Left ventricle myocardium inferior (tissue), 1 donor: ENCODE measurements around the gene ADAMTSL3. TPM values are rescaled to one million over a fixed set of nuclear protein-coding genes. Genes with fewer than 3 reads are reported as not detected.

Source experiments
- DNase-seq: peaks from one replicate; pipeline ENCODE4 v3.0.0-alpha.2; 2020
- H3K27ac ChIP-seq: fragments of 200-600 bp; replicated peaks from 2 replicates; pipeline ENCODE4 v1.8.0; 2021
- H3K27me3 ChIP-seq: fragments of 200-600 bp; 2 replicates; pipeline ENCODE4 v1.8.0; 2021; ENCODE audit warnings: low read depth
- H3K36me3 ChIP-seq: fragments of 200-600 bp; 2 replicates; pipeline ENCODE4 v1.8.0; 2021
- H3K4me1 ChIP-seq: fragments of 200-600 bp; 2 replicates; pipeline ENCODE4 v1.8.0; 2021
- H3K4me3 ChIP-seq: fragments of 200-600 bp; 2 replicates; pipeline ENCODE4 v1.8.0; 2021; ENCODE audit warnings: mild to moderate bottlenecking, moderate library complexity
- H3K9me3 ChIP-seq: fragments of 200-600 bp; replicated peaks from 2 replicates; pipeline ENCODE4 v1.8.0; 2021
- CTCF ChIP-seq: fragments of 200-600 bp; IDR thresholded peaks from 2 replicates; pipeline ENCODE4 v1.8.0; 2021; ENCODE audit warnings: antibody characterized with exemption, mild to moderate bottlenecking, borderline replicate concordance
- intact Hi-C: fragments of 100-400 bp; cut with micrococcal nuclease; formaldehyde crosslinking; loops from one replicate; pipeline ENCODE4 v1.11.0; 2022
- total RNA-seq: library from RNA; stranded (reverse); fragmentation: NEBNext Ultra II Directional; extraction: Animal tissue kit (Norgen Biotek cat#: 25700); gene quantifications from one replicate; pipeline ENCODE4 v1.2.1, GENCODE V29; 2021
- donor health status: DM: no; HTN: yes; CAD: no; lungs with severe emphysema.

Gene ADAMTSL3
- total RNA-seq, 1 donor from 2014 or later = 11.9 TPM

- Histone ChIP-seq H3K9me3 (no peaks in the 10 kb centered on the region), H3K27me3 (no peaks in the 10 kb centered on the region), H3K4me1 (peaks cover 4% of the 10 kb centered on the region), H3K36me3 (peaks cover 4% of the 10 kb centered on the region), H3K27ac (no peak overlapping the region), H3K4me3 (no peak overlapping the region)
- intact Hi-C loops = no loop called here
- no peak for DNase-seq
- TF ChIP-seq CTCF = no peak
Observed at GRCh38 chr15:83922649-83923294, 268.8 kb downstream of the ADAMTSL3 start.

DNA sequence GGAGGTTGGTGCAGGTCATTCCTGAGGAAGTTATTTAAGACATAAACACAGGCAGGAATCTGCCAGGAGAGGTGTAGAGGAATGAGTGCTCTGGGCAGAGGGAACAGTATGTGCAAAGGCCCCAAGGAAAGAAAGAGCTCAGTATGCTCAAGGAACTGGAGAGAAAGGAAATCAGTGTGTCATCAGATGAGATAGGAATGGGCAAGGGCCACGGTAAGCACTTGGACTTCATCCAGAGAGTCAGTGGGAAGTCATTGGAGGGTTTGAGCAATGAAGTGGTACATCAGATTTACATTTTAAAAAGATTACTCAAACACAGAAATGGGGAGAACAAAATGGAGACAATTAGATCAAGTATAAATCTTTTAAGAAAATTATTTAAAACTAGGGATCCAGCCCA is 272.2 kb downstream of the ADAMTSL3 start:
- Histone ChIP-seq H3K9me3 (no peaks in the 10 kb centered on the region), H3K36me3 (peaks cover 6% of the 10 kb centered on the region), H3K4me3 (no peak overlapping the region), H3K4me1 (peaks cover 11% of the 10 kb centered on the region), H3K27ac (no peak overlapping the region), H3K27me3 (no peaks in the 10 kb centered on the region)
- DNase-seq = no peak
- intact Hi-C loops = no loop called here
- TF ChIP-seq CTCF = no peak

DNA sequence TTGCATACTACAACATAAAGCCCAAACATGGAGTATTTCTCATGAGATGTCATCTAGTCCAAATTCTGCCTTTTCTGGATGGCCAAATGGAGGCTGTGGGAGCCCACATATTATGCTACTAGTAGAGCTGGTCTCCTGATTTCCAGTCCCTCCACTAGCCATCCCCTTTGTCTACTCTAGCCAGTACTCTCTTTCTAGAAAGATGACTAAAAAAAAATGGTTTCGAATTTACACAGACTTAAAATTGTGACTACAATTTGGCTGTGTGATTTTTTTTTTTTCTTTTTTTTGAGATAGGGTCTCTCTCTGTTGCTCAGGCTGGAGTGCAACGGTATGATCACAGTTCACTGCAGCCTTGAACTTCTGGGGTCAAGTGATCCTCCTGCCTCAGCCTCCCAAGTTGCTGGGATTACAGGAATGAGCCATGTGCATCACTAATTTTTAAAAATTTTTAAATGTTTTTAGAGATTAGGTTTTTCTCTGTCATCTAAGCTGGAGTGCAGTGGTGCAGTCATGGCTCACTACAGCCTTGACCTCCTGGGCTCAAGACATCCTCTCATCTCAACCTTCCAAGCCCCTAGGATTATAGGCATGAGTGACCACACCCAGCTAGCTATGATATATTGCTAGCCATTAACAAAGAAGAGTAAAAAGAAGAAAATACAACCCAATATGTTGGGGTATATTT is 273.9 kb downstream of the ADAMTSL3 start:
- Histone ChIP-seq H3K27me3 (no peaks in the 10 kb centered on the region), H3K4me1 (peaks cover 15% of the 10 kb centered on the region), H3K36me3 (peaks cover 6% of the 10 kb centered on the region), H3K27ac (no peak overlapping the region), H3K9me3 (no peaks in the 10 kb centered on the region), H3K4me3 (no peak overlapping the region)
- intact Hi-C loops = no loop called here
- no peak for DNase-seq
- TF ChIP-seq CTCF = no peak

GRCh38 chr15:83928392-83928734 is 274.4 kb downstream of the ADAMTSL3 start:
- no peak overlapping the region for H3K27ac ChIP-seq
- no peaks in the 10 kb centered on the region for H3K27me3 ChIP-seq
- peaks cover 6% of the 10 kb centered on the region for H3K36me3 ChIP-seq
- no peak overlapping the region for H3K4me3 ChIP-seq
- intact Hi-C loops = no loop called here
- no peak for TF ChIP-seq CTCF
- DNase-seq = no peak
- H3K4me1 ChIP-seq = peaks cover 15% of the 10 kb centered on the region
- H3K9me3 ChIP-seq = peaks cover 1% of the 10 kb centered on the region

- Histone ChIP-seq H3K9me3 (peaks cover 7% of the 10 kb centered on the region), H3K27ac (no peak overlapping the region)
- TF ChIP-seq CTCF = no peak
Observed at GRCh38 chr15:83928878-83929418, 275.0 kb downstream of the ADAMTSL3 start.

More at GRCh38 chr15:83928878-83929418, 275.0 kb downstream of the ADAMTSL3 start:
- Histone ChIP-seq H3K27me3 (no peaks in the 10 kb centered on the region), H3K4me1 (peaks cover 15% of the 10 kb centered on the region), H3K4me3 (no peak overlapping the region), H3K36me3 (peaks cover 6% of the 10 kb centered on the region)
- intact Hi-C loops = no loop called here
- DNase-seq = no peak
